ENCODE measurements around the gene ULK3.

- TF ChIP-seq CTCF (IDR thresholded peaks at IDR 0.05; ENCODE audit: borderline replicate concordance, extremely low read depth, low read length, poor library complexity, severe bottlenecking) (no peak), EZH2 (IDR thresholded peaks at IDR 0.05; ENCODE audit: borderline replicate concordance, low read depth, low read length, severe bottlenecking) (no peak)
These were observed 33.0 kb downstream of the ULK3 start for GRCh38 chr15:74809956-74810355.
